SK-N-SH (cell line): ENCODE data around the gene BFSP2. TPM values are rescaled to one million over a fixed set of nuclear protein-coding genes. Genes with fewer than 3 reads are reported as not detected.

Source experiments
- CTCF ChIA-PET: fragments of 300-600, 350-600 bp; formaldehyde crosslinking; extraction: SDS; loops from one replicate; lab custom pipeline; 2021; lab: Yijun Ruan, JAX
- POLR2A ChIA-PET: fragments of 350-600 bp; sonication (Branson Sonifier 250); formaldehyde crosslinking; extraction: SDS; loops from one replicate; lab custom pipeline; 2020; ENCODE audit warnings: antibody characterized with exemption, inconsistent platforms; lab: Yijun Ruan, JAX
- DNase-seq: peaks from one replicate; pipeline ENCODE4 v3.0.0; 2012
- H2AFZ ChIP-seq: fragments of 200-600 bp; sonication (generic); 2 replicates; pipeline ENCODE4 v1.8.1; 2016; ENCODE audit warnings: antibody characterized with exemption, mild to moderate bottlenecking, low read depth
- H3F3A ChIP-seq: fragments of 200-600 bp; sonication (generic); replicated peaks from 2 replicates; pipeline ENCODE3; 2016; ENCODE audit warnings: antibody characterized with exemption, mild to moderate bottlenecking; ENCODE audit not compliant: insufficient read depth
- H3K27ac ChIP-seq, 2 experiments: fragments of 200-500 bp in 1 of 2; fragments of 200-600 bp in 1 of 2; sonication (Bioruptor generic) in 1 of 2; sonication (generic), shearing (Covaris generic) in 1 of 2; 2 replicates each; pipeline versions ENCODE4 v1.5.1 to v1.6.1; 2014 to 2016; ENCODE audit warnings: low read depth in 2 of 2, inconsistent platforms in 1 of 2, low read length in 1 of 2, mild to moderate bottlenecking in 1 of 2, mixed read lengths in 1 of 2
- H3K27me3 ChIP-seq: fragments of 200-600 bp; sonication (generic), shearing (Covaris generic); 2 replicates; pipeline ENCODE4 v1.6.1; 2016; ENCODE audit warnings: mixed run types; ENCODE audit not compliant: insufficient read depth
- H3K36me3 ChIP-seq, 2 experiments: fragments of 200-500 bp in 1 of 2; fragments of 200-600 bp in 1 of 2; sonication (Bioruptor generic) in 1 of 2; sonication (generic) in 1 of 2; replicated peaks in 1 of 2; 2 replicates each; pipeline versions ENCODE3 to v1.5.1; 2014 to 2016; ENCODE audit warnings: low read length in 1 of 2, mild to moderate bottlenecking in 1 of 2; ENCODE audit not compliant: insufficient read depth in 2 of 2, control insufficient read depth in 1 of 2
- H3K4me1 ChIP-seq, 2 experiments: fragments of 200-500 bp in 1 of 2; fragments of 200-600 bp in 1 of 2; sonication (Bioruptor generic) in 1 of 2; sonication (generic), shearing (Covaris generic) in 1 of 2; 2 replicates each; pipeline versions ENCODE4 v1.5.1 to v1.6.1; 2014 to 2016; ENCODE audit warnings: low read depth in 1 of 2, low read length in 1 of 2, mixed run types in 1 of 2; ENCODE audit not compliant: insufficient read depth in 2 of 2, control insufficient read depth in 1 of 2
- H3K4me2 ChIP-seq: fragments of 200-600 bp; sonication (generic), shearing (Covaris generic); 2 replicates; pipeline ENCODE4 v1.6.1; 2017; ENCODE audit warnings: mixed run types
- H3K4me3 ChIP-seq, 2 experiments: fragments of 200-500 bp in 1 of 2; fragments of 200-600 bp in 1 of 2; sonication (Bioruptor generic) in 1 of 2; sonication (generic), shearing (Covaris generic) in 1 of 2; 2 replicates each; pipeline versions ENCODE4 v1.5.1 to v1.8.1; 2014 to 2016; ENCODE audit warnings: low read depth in 2 of 2, inconsistent platforms in 1 of 2, low read length in 1 of 2, mild to moderate bottlenecking in 1 of 2, mixed read lengths in 1 of 2, moderate library complexity in 1 of 2
- H3K79me2 ChIP-seq: fragments of 200-600 bp; sonication (generic); 2 replicates; pipeline ENCODE4 v1.8.1; 2017; ENCODE audit warnings: mild to moderate bottlenecking; ENCODE audit not compliant: insufficient read depth
- H3K9ac ChIP-seq: fragments of 200-600 bp; sonication (generic); 2 replicates; pipeline ENCODE4 v1.6.1; 2017; ENCODE audit warnings: mixed run types
- H3K9me2 ChIP-seq: fragments of 200-600 bp; sonication (generic); 2 replicates; pipeline ENCODE4 v1.6.1; 2017; ENCODE audit warnings: mixed run types
- H3K9me3 ChIP-seq: fragments of 200-600 bp; sonication (generic); 2 replicates; pipeline ENCODE4 v1.6.1; 2017; ENCODE audit warnings: mixed run types, mild to moderate bottlenecking, moderate library complexity
- H4K20me1 ChIP-seq: fragments of 200-600 bp; sonication (generic); 2 replicates; pipeline ENCODE4 v1.6.1; 2017; ENCODE audit warnings: mild to moderate bottlenecking, mixed run types; ENCODE audit not compliant: insufficient read depth
- ELF1 ChIP-seq: IDR thresholded peaks from 2 replicates; pipeline ENCODE4 v1.4.0; 2012
- EP300 ChIP-seq, 2 experiments: IDR thresholded peaks; 2 replicates each; pipeline versions ENCODE4 v1.4.0 to v1.6.1; 2012; ENCODE audit warnings: borderline replicate concordance in 1 of 2, low read depth in 1 of 2, low read length in 1 of 2
- EZH2phosphoT487 ChIP-seq: fragments of 200-600 bp; sonication (generic); IDR thresholded peaks from 2 replicates; pipeline ENCODE4 v1.6.1; 2017; ENCODE audit warnings: low read depth, mixed run types, mild to moderate bottlenecking, antibody characterized with exemption, moderate library complexity, borderline replicate concordance
- FOSL2 ChIP-seq: IDR thresholded peaks from 2 replicates; pipeline ENCODE4 v1.4.0; 2012; ENCODE audit warnings: low read depth, mild to moderate bottlenecking, moderate library complexity, borderline replicate concordance
- FOXM1 ChIP-seq: IDR thresholded peaks from 2 replicates; pipeline ENCODE4 v1.4.0; 2012; ENCODE audit warnings: low read depth, mild to moderate bottlenecking
- GATA2 ChIP-seq: sonication (generic); formaldehyde crosslinking; IDR thresholded peaks from 2 replicates; pipeline ENCODE4 v1.5.0; 2020; ENCODE audit warnings: mild to moderate bottlenecking, missing genetic modification reagents
- JUND ChIP-seq: IDR thresholded peaks from 2 replicates; pipeline ENCODE4 v1.4.0; 2012
- MEF2A ChIP-seq: IDR thresholded peaks from 2 replicates; pipeline ENCODE4 v1.4.0; 2012; ENCODE audit warnings: low read depth, borderline replicate concordance
- NRF1 ChIP-seq: IDR thresholded peaks from 2 replicates; pipeline ENCODE4 v1.6.1; 2012; ENCODE audit warnings: low read depth, mild to moderate bottlenecking, low read length
- POLR2AphosphoS5 ChIP-seq: IDR thresholded peaks from 2 replicates; pipeline ENCODE4 v1.6.1; 2012; ENCODE audit warnings: low read depth, low read length
- RFX5 ChIP-seq: IDR thresholded peaks from 2 replicates; pipeline ENCODE4 v1.6.1; 2012; ENCODE audit warnings: mild to moderate bottlenecking, improper control_type of control experiment, low read length
- SIN3A ChIP-seq: IDR thresholded peaks from 2 replicates; pipeline ENCODE4 v1.6.1; 2012; ENCODE audit warnings: low read depth, mild to moderate bottlenecking, low read length, moderate library complexity, borderline replicate concordance
- WGBS: methylation state at CpG from one replicate; pipeline ENCODE4 v1.1.6; 2017; ENCODE audit warnings: low lambda C conversion rate; 5-methylcytosine and 5-hydroxymethylcytosine counted together
- polyA plus RNA-seq, 3 experiments: library from polyadenylated mRNA; depleted of rRNA; stranded (reverse); fragments of >200 nt; gene quantifications; 2 replicates each; pipeline ENCODE4 v1.2.3, GENCODE V29; 2012
- TF ChIP-seq, protein P1 (sequence below): fragments of 150-350 bp; IDR thresholded peaks from 2 replicates; pipeline ENCODE4 v1.6.1; 2017; ENCODE audit warnings: antibody characterized with exemption, low read length, low read depth, borderline replicate concordance
- TF ChIP-seq, protein P2 (sequence below): IDR thresholded peaks from 2 replicates; pipeline ENCODE4 v1.4.0; 2012; ENCODE audit warnings: low read depth, borderline replicate concordance
- TF ChIP-seq, protein P3 (sequence below): fragments of 200-600 bp; sonication (generic); IDR thresholded peaks from 2 replicates; pipeline ENCODE4 v1.6.1; 2017; ENCODE audit warnings: antibody characterized with exemption, mild to moderate bottlenecking, moderate library complexity
- TF ChIP-seq, protein P4 (sequence below): IDR thresholded peaks from 2 replicates; pipeline ENCODE4 v1.6.1; 2012; ENCODE audit warnings: mild to moderate bottlenecking, low read depth, low read length, moderate library complexity
- TF ChIP-seq, protein P5 (sequence below): IDR thresholded peaks from 2 replicates; pipeline ENCODE4; 2012

BFSP2 gene
- polyA plus RNA-seq, 1 of the 3 experiments (the other 2 are of a cell fraction), result not detected

DNA sequence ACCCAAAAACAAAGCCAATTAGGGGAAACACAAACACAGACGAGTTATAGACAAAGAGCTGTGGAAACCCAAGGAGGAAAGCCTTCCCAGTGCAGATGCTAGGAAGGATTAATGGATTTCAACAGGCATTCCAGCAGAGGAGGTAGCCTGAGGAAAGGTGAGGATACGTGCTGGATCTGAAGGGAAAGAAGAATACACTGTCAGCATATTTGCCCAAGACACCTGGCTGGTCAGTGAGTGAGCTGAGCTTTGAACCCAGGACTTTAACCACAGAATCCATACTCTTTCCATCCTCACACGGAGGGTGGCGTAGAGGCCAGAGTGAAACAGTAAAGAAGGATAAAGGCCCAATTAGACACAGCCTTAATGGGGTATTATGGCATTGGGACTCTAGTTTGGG lies 9.1 kb upstream of the BFSP2 start:
- Histone ChIP-seq H3K9ac (no peak overlapping the region), H2AFZ (no peak overlapping the region), H3K4me2 (no peak overlapping the region), H3K4me1 (peaks cover 5 to 14% of the 10 kb centered on the region in 2 experiments; a peak in 2 of 4 replicates), H3K9me2 (no peaks in the 10 kb centered on the region), H4K20me1 (no peaks in the 10 kb centered on the region)
- TF ChIP-seq EP300 (IDR thresholded peaks at IDR 0.05; ENCODE audit: borderline replicate concordance in 1 of 2, low read depth in 1 of 2, low read length in 1 of 2) (no peak), ELF1 (no peak), NRF1 (no peak), FOSL2 (no peak), MEF2A (no peak), RFX5 (no peak), JUND (no peak), FOXM1 (no peak)
- TF ChIP-seq, protein P1, sequence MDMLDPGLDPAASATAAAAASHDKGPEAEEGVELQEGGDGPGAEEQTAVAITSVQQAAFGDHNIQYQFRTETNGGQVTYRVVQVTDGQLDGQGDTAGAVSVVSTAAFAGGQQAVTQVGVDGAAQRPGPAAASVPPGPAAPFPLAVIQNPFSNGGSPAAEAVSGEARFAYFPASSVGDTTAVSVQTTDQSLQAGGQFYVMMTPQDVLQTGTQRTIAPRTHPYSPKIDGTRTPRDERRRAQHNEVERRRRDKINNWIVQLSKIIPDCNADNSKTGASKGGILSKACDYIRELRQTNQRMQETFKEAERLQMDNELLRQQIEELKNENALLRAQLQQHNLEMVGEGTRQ, result no peak
- TF ChIP-seq, protein P2, sequence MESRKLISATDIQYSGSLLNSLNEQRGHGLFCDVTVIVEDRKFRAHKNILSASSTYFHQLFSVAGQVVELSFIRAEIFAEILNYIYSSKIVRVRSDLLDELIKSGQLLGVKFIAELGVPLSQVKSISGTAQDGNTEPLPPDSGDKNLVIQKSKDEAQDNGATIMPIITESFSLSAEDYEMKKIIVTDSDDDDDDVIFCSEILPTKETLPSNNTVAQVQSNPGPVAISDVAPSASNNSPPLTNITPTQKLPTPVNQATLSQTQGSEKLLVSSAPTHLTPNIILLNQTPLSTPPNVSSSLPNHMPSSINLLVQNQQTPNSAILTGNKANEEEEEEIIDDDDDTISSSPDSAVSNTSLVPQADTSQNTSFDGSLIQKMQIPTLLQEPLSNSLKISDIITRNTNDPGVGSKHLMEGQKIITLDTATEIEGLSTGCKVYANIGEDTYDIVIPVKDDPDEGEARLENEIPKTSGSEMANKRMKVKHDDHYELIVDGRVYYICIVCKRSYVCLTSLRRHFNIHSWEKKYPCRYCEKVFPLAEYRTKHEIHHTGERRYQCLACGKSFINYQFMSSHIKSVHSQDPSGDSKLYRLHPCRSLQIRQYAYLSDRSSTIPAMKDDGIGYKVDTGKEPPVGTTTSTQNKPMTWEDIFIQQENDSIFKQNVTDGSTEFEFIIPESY, result no peak
- TF ChIP-seq, all 33 proteins: peak for 0
- no peaks in the 10 kb centered on the region for H3K9me3 ChIP-seq
- DNase-seq, result no peak
- H3K27me3 ChIP-seq, result no peaks in the 10 kb centered on the region
- POLR2A ChIA-PET, result no interaction called here
- H3K27ac ChIP-seq, result no peak overlapping the region
- CTCF ChIA-PET, result interaction anchor here (1.0 to 13.1 kb wide), 6 partner anchors 9 to 663 kb away, joined by 3 to 84 read pairs (median 36); partner anchors contain the start of gene BFSP2
- no peak overlapping the region for H3K4me3 ChIP-seq
- H3K36me3 ChIP-seq, result peaks cover 0 to 2% of the 10 kb centered on the region in 2 experiments
- no peaks in the 10 kb centered on the region for H3K79me2 ChIP-seq
- peaks cover 4% of the 10 kb centered on the region for H3F3A ChIP-seq
- 71% methylated on average over 4 of the region's 4 CpGs for WGBS

DNA sequence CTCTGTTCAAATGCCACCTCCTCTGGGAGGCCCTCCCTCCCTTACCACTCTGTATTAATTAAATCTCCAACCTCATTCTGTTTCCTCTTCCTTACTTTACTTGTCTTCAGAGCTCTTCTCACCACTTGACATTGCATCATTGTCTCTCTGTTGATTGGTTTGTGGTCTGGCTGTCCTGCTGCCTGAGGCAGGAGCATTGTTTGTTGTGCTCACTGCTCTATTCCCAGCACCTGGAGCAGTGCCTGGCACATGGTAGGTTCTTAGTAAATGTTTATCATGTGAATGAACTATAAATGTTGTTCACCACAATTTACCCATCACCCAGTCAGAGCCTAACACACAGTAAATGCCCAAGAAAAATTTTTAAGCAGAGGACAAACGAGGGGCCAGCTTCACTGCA lies 6.7 kb upstream of the BFSP2 start:
- WGBS, result 38% methylated on average over 1 of the region's 1 CpG
- no peak for DNase-seq
- CTCF ChIA-PET, result interaction anchor here (0.7 to 4.2 kb wide), 4 partner anchors 9 to 353 kb away, joined by 3 to 15 read pairs (median 6); no protein-coding TSS in a partner anchor
- no peak for TF ChIP-seq EP300 (IDR thresholded peaks at IDR 0.05; ENCODE audit: borderline replicate concordance in 1 of 2, low read depth in 1 of 2, low read length in 1 of 2)
- no peak for TF ChIP-seq JUND
- TF ChIP-seq, protein P3, sequence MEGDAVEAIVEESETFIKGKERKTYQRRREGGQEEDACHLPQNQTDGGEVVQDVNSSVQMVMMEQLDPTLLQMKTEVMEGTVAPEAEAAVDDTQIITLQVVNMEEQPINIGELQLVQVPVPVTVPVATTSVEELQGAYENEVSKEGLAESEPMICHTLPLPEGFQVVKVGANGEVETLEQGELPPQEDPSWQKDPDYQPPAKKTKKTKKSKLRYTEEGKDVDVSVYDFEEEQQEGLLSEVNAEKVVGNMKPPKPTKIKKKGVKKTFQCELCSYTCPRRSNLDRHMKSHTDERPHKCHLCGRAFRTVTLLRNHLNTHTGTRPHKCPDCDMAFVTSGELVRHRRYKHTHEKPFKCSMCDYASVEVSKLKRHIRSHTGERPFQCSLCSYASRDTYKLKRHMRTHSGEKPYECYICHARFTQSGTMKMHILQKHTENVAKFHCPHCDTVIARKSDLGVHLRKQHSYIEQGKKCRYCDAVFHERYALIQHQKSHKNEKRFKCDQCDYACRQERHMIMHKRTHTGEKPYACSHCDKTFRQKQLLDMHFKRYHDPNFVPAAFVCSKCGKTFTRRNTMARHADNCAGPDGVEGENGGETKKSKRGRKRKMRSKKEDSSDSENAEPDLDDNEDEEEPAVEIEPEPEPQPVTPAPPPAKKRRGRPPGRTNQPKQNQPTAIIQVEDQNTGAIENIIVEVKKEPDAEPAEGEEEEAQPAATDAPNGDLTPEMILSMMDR, result no peak
- no peak for TF ChIP-seq POLR2AphosphoS5
- no peak for TF ChIP-seq EZH2phosphoT487
- TF ChIP-seq, protein P4, sequence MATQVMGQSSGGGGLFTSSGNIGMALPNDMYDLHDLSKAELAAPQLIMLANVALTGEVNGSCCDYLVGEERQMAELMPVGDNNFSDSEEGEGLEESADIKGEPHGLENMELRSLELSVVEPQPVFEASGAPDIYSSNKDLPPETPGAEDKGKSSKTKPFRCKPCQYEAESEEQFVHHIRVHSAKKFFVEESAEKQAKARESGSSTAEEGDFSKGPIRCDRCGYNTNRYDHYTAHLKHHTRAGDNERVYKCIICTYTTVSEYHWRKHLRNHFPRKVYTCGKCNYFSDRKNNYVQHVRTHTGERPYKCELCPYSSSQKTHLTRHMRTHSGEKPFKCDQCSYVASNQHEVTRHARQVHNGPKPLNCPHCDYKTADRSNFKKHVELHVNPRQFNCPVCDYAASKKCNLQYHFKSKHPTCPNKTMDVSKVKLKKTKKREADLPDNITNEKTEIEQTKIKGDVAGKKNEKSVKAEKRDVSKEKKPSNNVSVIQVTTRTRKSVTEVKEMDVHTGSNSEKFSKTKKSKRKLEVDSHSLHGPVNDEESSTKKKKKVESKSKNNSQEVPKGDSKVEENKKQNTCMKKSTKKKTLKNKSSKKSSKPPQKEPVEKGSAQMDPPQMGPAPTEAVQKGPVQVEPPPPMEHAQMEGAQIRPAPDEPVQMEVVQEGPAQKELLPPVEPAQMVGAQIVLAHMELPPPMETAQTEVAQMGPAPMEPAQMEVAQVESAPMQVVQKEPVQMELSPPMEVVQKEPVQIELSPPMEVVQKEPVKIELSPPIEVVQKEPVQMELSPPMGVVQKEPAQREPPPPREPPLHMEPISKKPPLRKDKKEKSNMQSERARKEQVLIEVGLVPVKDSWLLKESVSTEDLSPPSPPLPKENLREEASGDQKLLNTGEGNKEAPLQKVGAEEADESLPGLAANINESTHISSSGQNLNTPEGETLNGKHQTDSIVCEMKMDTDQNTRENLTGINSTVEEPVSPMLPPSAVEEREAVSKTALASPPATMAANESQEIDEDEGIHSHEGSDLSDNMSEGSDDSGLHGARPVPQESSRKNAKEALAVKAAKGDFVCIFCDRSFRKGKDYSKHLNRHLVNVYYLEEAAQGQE, result no peak
- no peak for TF ChIP-seq SIN3A
- TF ChIP-seq ELF1, result no peak
- TF ChIP-seq GATA2 (CRISPR knock-in tag), result no peak
- TF ChIP-seq, protein P5, sequence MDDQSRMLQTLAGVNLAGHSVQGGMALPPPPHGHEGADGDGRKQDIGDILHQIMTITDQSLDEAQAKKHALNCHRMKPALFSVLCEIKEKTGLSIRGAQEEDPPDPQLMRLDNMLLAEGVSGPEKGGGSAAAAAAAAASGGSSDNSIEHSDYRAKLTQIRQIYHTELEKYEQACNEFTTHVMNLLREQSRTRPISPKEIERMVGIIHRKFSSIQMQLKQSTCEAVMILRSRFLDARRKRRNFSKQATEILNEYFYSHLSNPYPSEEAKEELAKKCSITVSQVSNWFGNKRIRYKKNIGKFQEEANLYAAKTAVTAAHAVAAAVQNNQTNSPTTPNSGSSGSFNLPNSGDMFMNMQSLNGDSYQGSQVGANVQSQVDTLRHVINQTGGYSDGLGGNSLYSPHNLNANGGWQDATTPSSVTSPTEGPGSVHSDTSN, result no peak

More for the DNA sequence above, 6.7 kb upstream of the BFSP2 start:
- Histone ChIP-seq H3K9ac (no peak overlapping the region), H3K4me1 (peaks cover 5 to 9% of the 10 kb centered on the region in 2 experiments; a peak in 2 of 4 replicates), H3K9me3 (no peaks in the 10 kb centered on the region), H3K9me2 (no peaks in the 10 kb centered on the region), H3K27me3 (no peaks in the 10 kb centered on the region), H3K79me2 (no peaks in the 10 kb centered on the region), H4K20me1 (no peaks in the 10 kb centered on the region), H2AFZ (no peak overlapping the region), H3K4me3 (no peak overlapping the region), H3K27ac (no peak overlapping the region), H3K36me3 (peaks cover 0 to 2% of the 10 kb centered on the region in 2 experiments), H3F3A (peaks cover 4% of the 10 kb centered on the region), H3K4me2 (no peak overlapping the region)
- POLR2A ChIA-PET, result no interaction called here
